Activated B cell treated with CpG ODN at 0.5 μM for 24 hours (primary cell): ENCODE results near the gene MATCAP1. TPM values are rescaled to one million over a fixed set of nuclear protein-coding genes. Genes with fewer than 3 reads are reported as not detected.

Experiments used
- ATAC-seq: fragments of 200-7000 bp; cut with Tn5 transposase; one replicate; pipeline ENCODE4 v1.10.0; 2021; ENCODE audit warnings: low read depth, mild to moderate bottlenecking, moderate library complexity
- CTCF ChIA-PET: fragments of 350-600 bp; sonication (Branson Sonifier 250); formaldehyde crosslinking; loops from one replicate; lab custom pipeline; 2021; ENCODE audit warnings: antibody characterized with exemption; lab: Charles Lee
- POLR2A ChIA-PET: fragments of 350-600 bp; sonication (Branson Sonifier 250); formaldehyde crosslinking; loops from one replicate; lab custom pipeline; 2021; ENCODE audit warnings: antibody characterized with exemption; lab: Charles Lee
- DNase-seq: peaks from one replicate; pipeline ENCODE4 v3.0.0; 2022
- H3K27ac Mint-ChIP-seq: one replicate; pipeline ENCODE4 v1.8.0; 2020; ENCODE audit warnings: mixed read lengths
- H3K27me3 Mint-ChIP-seq: one replicate; pipeline ENCODE4 v1.8.0; 2021; ENCODE audit warnings: mixed read lengths
- H3K36me3 Mint-ChIP-seq: one replicate; pipeline ENCODE4 v1.8.0; 2021; ENCODE audit warnings: low read depth, mixed read lengths
- H3K4me1 Mint-ChIP-seq: one replicate; pipeline ENCODE4 v1.8.0; 2021; ENCODE audit warnings: mixed read lengths
- H3K4me3 Mint-ChIP-seq: one replicate; pipeline ENCODE4 v1.8.0; 2020; ENCODE audit warnings: mild to moderate bottlenecking, mixed read lengths
- H3K9me3 Mint-ChIP-seq: one replicate; pipeline ENCODE4 v1.8.0; 2020; ENCODE audit warnings: mixed read lengths
- intact Hi-C: fragments of 100-400 bp; cut with micrococcal nuclease; formaldehyde crosslinking; loops from one replicate; pipeline ENCODE4 v1.15.1; 2024
- total RNA-seq: library from RNA; stranded (reverse); gene quantifications from 2 replicates; pipeline ENCODE4 v1.2.3, GENCODE V29; 2022
- TF ChIP-seq, protein P1 (sequence below): fragments of 200-600 bp; IDR thresholded peaks from one replicate; pipeline ENCODE4 v1.8.0; 2022; ENCODE audit warnings: antibody characterized with exemption, mild to moderate bottlenecking

The MATCAP1 gene
- total RNA-seq, 1 donor from 2014 or later = 18.7 TPM

DNA sequence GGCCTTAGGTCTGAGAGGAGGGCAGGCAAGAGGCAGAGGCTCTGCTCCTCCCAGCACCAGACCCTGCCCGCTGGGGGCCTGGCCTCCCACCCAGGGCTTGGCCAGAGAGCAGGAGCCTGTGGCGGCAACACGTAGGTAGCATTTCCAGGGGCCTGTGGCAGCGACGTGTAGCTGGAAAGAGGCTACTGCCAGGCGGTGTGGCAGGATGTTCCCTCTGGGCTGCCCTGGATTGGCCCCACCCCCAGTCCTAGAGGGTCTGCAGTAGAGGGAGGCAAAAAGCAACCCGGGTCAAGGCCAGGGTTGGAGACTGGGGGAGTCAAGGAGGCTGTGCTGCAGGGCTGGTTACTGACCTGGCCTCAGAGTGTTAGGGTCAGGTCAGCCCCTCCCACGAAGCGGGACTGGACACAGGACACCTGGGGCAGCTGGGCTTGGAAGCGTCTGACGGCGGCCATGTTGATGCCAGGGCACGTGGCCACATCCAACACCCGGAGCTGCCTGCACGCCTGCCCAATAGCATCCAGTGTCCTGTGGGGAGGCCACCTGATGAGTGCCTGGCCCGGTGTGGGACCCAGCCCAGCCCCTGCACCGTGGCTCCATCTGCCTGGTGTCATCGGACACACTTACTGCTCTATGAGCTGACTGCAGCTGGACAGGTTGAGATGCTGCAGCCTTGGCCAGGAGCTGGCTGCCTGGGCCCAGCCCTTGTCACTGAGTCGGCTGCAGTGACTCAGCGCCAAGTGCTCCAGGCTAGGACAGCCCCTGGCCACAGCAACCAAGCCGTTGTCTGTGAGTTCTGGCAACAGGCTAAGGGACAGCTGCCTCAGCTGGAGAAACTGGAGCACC is 23.7 kb upstream of the MATCAP1 start:
- H3K4me3 Mint-ChIP-seq = no peak overlapping the region
- TF ChIP-seq, protein P1, sequence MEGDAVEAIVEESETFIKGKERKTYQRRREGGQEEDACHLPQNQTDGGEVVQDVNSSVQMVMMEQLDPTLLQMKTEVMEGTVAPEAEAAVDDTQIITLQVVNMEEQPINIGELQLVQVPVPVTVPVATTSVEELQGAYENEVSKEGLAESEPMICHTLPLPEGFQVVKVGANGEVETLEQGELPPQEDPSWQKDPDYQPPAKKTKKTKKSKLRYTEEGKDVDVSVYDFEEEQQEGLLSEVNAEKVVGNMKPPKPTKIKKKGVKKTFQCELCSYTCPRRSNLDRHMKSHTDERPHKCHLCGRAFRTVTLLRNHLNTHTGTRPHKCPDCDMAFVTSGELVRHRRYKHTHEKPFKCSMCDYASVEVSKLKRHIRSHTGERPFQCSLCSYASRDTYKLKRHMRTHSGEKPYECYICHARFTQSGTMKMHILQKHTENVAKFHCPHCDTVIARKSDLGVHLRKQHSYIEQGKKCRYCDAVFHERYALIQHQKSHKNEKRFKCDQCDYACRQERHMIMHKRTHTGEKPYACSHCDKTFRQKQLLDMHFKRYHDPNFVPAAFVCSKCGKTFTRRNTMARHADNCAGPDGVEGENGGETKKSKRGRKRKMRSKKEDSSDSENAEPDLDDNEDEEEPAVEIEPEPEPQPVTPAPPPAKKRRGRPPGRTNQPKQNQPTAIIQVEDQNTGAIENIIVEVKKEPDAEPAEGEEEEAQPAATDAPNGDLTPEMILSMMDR = no peak
- no peaks in the 10 kb centered on the region for H3K27me3 Mint-ChIP-seq
- peaks cover 18% of the 10 kb centered on the region for H3K36me3 Mint-ChIP-seq
- H3K4me1 Mint-ChIP-seq = no peaks in the 10 kb centered on the region
- intact Hi-C loops = no loop called here
- CTCF ChIA-PET = no interaction called here
- no peaks in the 10 kb centered on the region for H3K9me3 Mint-ChIP-seq
- ATAC-seq (no peak), DNase-seq (no peak)
- H3K27ac Mint-ChIP-seq = no peak overlapping the region
- POLR2A ChIA-PET = interaction anchor here (1.4 kb wide), 1 partner anchor 19 kb away, joined by 4 read pairs; the partner anchor contains the start of gene TMEM208

DNA sequence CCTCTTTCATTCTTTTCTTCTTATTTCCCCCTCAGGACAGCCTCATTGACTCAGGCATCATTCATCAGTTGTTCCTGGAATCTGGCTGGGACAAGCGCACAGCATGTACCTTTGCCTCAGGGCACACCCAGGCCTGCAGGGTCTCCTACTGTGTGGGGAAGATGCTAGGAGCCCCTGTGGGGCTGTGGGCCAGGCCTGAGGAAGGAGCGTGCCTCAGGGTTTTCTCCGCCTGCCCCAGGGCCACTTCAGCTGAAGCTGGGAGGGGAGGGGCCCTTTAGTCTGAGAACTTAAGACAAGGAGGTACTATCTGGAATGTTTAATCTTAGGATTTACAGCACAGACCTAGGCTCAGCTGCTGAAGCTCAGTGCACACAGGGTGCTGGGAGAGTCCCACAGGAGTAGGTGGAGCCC is 23.1 kb upstream of the MATCAP1 start:
- ATAC-seq (no peak), DNase-seq (no peak)
- Mint-ChIP-seq H3K27ac (no peak overlapping the region), H3K4me3 (no peak overlapping the region), H3K9me3 (no peaks in the 10 kb centered on the region), H3K27me3 (no peaks in the 10 kb centered on the region), H3K36me3 (peaks cover 23% of the 10 kb centered on the region), H3K4me1 (no peaks in the 10 kb centered on the region)
- POLR2A ChIA-PET = no interaction called here
- TF ChIP-seq, protein P1 = no peak
- intact Hi-C loops = no loop called here
- CTCF ChIA-PET = no interaction called here

DNA sequence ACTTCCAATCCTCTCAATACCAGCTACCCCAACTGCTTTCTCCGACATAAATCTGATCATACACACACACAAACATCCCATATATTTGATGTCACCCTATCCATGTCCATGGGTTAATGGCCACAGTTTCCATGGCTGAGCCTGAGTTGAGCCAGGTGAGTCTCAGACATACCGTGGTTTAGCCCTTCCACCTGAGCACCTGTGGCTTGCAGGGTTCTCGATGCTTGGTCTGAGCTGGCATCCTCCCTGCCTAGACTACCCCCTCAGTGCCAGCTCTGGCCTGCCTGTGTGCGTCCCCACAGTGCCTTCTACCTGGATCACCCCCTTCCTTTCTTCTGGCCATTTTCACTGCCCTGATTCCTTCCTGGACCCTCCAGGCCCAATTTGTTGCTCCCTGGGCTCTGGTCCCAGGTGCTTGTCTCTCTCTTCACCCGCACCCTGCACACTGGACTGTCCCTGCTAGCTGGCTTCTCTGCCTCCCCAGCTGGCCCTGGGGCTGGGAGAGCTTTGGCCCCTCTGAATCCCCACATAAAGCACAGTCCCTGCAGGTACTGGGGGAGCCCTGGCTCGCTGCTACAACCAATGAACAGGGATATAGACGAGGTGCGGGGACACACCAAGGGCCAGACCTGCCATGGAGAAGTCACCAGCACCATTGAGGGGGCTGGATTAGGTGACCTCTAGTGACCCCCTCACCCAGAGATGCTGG is 22.5 kb upstream of the MATCAP1 start:
- H3K4me1 Mint-ChIP-seq = no peaks in the 10 kb centered on the region
- no peaks in the 10 kb centered on the region for H3K9me3 Mint-ChIP-seq
- TF ChIP-seq, protein P1 = no peak
- DNase-seq (no peak), ATAC-seq (no peak)
- intact Hi-C loops = no loop called here
- no peak overlapping the region for H3K4me3 Mint-ChIP-seq
- ChIA-PET POLR2A (no interaction called here), CTCF (no interaction called here)
- H3K27ac Mint-ChIP-seq = no peak overlapping the region
- peaks cover 28% of the 10 kb centered on the region for H3K36me3 Mint-ChIP-seq
- H3K27me3 Mint-ChIP-seq = no peaks in the 10 kb centered on the region

DNA sequence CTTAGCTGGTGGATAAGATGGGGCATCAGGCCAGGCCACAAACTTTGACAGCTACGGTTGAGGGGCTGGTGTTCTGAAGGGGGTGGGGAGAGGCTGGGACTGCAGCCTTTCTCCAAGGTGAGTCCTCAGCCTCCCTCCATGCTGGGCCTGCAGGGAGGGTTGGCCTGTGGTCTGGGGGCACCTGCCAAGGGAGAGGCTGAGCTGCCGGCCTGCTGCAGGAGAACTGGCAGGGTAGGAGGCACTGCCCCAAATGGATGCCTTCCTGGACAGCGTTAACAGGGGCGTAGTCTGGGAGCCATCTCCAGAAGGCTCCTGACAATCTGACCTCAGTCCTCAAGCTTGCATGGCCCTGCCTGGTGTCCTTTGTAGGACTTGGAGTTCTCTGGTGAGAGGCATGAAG is 20.3 kb upstream of the MATCAP1 start:
- Mint-ChIP-seq H3K27me3 (no peaks in the 10 kb centered on the region), H3K27ac (no peak overlapping the region), H3K4me1 (no peaks in the 10 kb centered on the region), H3K4me3 (no peak overlapping the region), H3K36me3 (peaks cover 41% of the 10 kb centered on the region), H3K9me3 (no peaks in the 10 kb centered on the region)
- TF ChIP-seq, protein P1 = no peak
- ChIA-PET CTCF (no interaction called here), POLR2A (no interaction called here)
- ATAC-seq (no peak), DNase-seq (no peak)
- intact Hi-C loops = no loop called here

DNA sequence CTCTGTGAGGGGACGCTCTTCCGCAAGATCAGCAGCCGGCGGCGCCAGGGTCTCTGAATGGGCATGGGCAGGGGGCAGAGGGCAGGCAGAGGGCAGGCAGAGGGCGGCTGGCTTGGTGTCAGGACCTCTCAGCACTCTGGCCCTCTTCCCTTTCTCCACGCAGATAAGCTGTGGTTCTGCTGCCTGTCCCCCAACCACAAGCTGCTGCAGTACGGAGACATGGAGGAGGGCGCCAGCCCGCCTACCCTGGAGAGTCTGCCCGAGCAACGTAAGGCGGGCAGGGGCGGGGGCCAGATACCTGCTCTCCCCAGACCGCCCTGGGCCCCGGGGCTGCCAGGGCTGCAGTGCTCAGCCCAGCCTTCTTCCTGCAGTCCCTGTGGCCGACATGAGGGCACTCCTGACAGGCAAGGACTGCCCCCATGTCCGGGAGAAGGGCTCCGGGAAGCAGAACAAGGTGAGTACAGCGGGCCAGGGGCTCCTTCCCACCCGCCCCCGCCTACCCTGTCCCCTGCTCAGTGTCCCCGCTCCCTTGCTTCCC is 19.3 kb upstream of the MATCAP1 start:
- Mint-ChIP-seq H3K27ac (no peak overlapping the region), H3K36me3 (peaks cover 47% of the 10 kb centered on the region), H3K4me3 (no peak overlapping the region), H3K27me3 (no peaks in the 10 kb centered on the region), H3K9me3 (no peaks in the 10 kb centered on the region), H3K4me1 (peaks cover 2% of the 10 kb centered on the region)
- CTCF ChIA-PET = no interaction called here
- intact Hi-C loops = no loop called here
- DNase-seq = no peak
- no peak for ATAC-seq
- POLR2A ChIA-PET = no interaction called here
- TF ChIP-seq, protein P1 = no peak
